HL-60/S4 (cell line): ENCODE results near the gene MYO1B.

Experiments used
- in situ Hi-C: fragments of 300-500 bp; cut with MboI; formaldehyde crosslinking; loops from 2 replicates; pipeline ENCODE4 v1.14.3; 2022; ENCODE audit warnings: low sequenced_read_pairs

The MYO1B gene

GRCh38 chr2:191257934-191258333 lies 12.7 kb downstream of the MYO1B start:
- in situ Hi-C loops, result no loop called here

- in situ Hi-C loops, result no loop called here
Measured at GRCh38 chr2:191258996-191259395, 13.8 kb downstream of the MYO1B start.

- in situ Hi-C loops, result no loop called here
Measured at GRCh38 chr2:191262436-191262835, 17.2 kb downstream of the MYO1B start.

- in situ Hi-C loops, result no loop called here
Measured at GRCh38 chr2:191263050-191263449, 17.8 kb downstream of the MYO1B start.

GRCh38 chr2:191264647-191265081 lies 19.5 kb downstream of the MYO1B start:
- in situ Hi-C loops, result no loop called here

GRCh38 chr2:191265311-191266170 lies 20.3 kb downstream of the MYO1B start:
- in situ Hi-C loops, result no loop called here

- in situ Hi-C loops, result no loop called here
Measured at GRCh38 chr2:191266201-191266600, 21.0 kb downstream of the MYO1B start.

- in situ Hi-C loops, result no loop called here
Measured at GRCh38 chr2:191268596-191268995, 23.4 kb downstream of the MYO1B start.

GRCh38 chr2:191270306-191271161 lies 25.3 kb downstream of the MYO1B start:
- in situ Hi-C loops, result no loop called here

GRCh38 chr2:191272064-191272463 lies 26.9 kb downstream of the MYO1B start:
- in situ Hi-C loops, result no loop called here

GRCh38 chr2:191274413-191274815 lies 29.2 kb downstream of the MYO1B start:
- in situ Hi-C loops, result no loop called here

GRCh38 chr2:191276792-191277465 lies 31.7 kb downstream of the MYO1B start:
- in situ Hi-C loops, result no loop called here

- in situ Hi-C loops, result no loop called here
Measured at GRCh38 chr2:191280290-191280689, 35.1 kb downstream of the MYO1B start.

- in situ Hi-C loops, result no loop called here
Measured at GRCh38 chr2:191280834-191281756, 35.9 kb downstream of the MYO1B start.

- in situ Hi-C loops, result no loop called here
Measured at GRCh38 chr2:191285252-191285651, 40.0 kb downstream of the MYO1B start.

- in situ Hi-C loops, result no loop called here
Measured at GRCh38 chr2:191287820-191288219, 42.6 kb downstream of the MYO1B start.

GRCh38 chr2:191289049-191289448 lies 43.8 kb downstream of the MYO1B start:
- in situ Hi-C loops, result no loop called here

GRCh38 chr2:191291471-191291870 lies 46.3 kb downstream of the MYO1B start:
- in situ Hi-C loops, result no loop called here

GRCh38 chr2:191292869-191293268 lies 47.7 kb downstream of the MYO1B start:
- in situ Hi-C loops, result no loop called here

GRCh38 chr2:191295088-191295487 lies 49.9 kb downstream of the MYO1B start:
- in situ Hi-C loops, result no loop called here
